GM12873 (cell line): ENCODE measurements around the gene SOD3.

Experiments used
- TF ChIP-seq, protein P1 (sequence below): IDR thresholded peaks from 2 replicates; pipeline ENCODE4 v1.5.1; 2012; ENCODE audit warnings: low read depth, mild to moderate bottlenecking, moderate library complexity, low read length, control low read depth; ENCODE audit not compliant: insufficient read depth; ENCODE audit errors: missing control alignments

The SOD3 gene

DNA sequence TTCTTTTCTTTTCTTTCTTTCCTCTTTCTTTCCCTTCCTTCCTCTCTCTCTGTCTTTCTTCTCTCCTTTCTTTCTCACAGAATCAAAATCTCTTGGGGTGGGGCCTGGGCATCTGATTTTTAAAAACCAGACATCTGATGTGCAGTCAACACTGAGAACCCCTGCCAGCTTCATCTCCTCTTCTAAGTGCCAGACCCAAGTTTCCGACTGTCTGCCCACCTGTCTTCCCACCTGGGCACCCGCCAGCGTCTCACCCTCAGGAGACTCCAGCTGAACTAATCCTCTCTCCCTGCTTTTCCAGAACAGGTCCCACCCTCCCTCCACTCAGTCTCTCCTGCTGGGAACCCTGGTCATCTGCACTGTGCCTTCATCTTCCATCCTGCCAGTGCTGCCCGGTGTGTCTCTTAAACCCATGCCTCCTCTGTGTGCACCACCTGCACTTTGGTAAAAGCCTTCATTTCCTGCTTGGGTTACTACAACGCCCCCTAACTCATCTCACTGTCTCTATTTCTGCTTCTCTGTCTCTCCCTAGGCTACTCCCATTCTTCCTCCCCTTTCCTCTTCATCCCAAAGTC is 2.8 kb downstream of the SOD3 start:
- TF ChIP-seq, protein P1, sequence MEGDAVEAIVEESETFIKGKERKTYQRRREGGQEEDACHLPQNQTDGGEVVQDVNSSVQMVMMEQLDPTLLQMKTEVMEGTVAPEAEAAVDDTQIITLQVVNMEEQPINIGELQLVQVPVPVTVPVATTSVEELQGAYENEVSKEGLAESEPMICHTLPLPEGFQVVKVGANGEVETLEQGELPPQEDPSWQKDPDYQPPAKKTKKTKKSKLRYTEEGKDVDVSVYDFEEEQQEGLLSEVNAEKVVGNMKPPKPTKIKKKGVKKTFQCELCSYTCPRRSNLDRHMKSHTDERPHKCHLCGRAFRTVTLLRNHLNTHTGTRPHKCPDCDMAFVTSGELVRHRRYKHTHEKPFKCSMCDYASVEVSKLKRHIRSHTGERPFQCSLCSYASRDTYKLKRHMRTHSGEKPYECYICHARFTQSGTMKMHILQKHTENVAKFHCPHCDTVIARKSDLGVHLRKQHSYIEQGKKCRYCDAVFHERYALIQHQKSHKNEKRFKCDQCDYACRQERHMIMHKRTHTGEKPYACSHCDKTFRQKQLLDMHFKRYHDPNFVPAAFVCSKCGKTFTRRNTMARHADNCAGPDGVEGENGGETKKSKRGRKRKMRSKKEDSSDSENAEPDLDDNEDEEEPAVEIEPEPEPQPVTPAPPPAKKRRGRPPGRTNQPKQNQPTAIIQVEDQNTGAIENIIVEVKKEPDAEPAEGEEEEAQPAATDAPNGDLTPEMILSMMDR = no peak

DNA sequence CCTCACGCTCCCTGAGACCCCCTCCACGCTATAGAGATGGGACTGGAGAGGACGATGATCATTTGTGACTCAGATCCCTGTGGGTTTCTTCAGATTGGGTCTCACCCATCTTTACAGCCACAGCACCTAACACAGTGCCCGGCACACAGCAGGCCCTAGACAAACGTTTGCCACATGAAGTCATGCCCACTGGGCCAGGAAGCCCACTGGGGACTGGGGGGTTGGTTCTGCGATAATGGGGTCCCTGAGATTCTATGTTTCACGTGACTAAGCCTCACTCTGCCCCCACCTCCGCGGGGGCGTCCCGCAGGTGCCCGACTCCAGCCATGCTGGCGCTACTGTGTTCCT is 3.8 kb downstream of the SOD3 start:
- TF ChIP-seq, protein P1 = no peak

DNA sequence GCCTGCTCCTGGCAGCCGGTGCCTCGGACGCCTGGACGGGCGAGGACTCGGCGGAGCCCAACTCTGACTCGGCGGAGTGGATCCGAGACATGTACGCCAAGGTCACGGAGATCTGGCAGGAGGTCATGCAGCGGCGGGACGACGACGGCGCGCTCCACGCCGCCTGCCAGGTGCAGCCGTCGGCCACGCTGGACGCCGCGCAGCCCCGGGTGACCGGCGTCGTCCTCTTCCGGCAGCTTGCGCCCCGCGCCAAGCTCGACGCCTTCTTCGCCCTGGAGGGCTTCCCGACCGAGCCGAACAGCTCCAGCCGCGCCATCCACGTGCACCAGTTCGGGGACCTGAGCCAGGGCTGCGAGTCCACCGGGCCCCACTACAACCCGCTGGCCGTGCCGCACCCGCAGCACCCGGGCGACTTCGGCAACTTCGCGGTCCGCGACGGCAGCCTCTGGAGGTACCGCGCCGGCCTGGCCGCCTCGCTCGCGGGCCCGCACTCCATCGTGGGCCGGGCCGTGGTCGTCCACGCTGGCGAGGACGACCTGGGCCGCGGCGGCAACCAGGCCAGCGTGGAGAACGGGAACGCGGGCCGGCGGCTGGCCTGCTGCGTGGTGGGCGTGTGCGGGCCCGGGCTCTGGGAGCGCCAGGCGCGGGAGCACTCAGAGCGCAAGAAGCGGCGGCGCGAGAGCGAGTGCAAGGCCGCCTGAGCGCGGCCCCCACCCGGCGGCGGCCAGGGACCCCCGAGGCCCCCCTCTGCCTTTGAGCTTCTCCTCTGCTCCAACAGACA is 4.4 kb downstream of the SOD3 start:
- TF ChIP-seq, protein P1 = no peak

DNA sequence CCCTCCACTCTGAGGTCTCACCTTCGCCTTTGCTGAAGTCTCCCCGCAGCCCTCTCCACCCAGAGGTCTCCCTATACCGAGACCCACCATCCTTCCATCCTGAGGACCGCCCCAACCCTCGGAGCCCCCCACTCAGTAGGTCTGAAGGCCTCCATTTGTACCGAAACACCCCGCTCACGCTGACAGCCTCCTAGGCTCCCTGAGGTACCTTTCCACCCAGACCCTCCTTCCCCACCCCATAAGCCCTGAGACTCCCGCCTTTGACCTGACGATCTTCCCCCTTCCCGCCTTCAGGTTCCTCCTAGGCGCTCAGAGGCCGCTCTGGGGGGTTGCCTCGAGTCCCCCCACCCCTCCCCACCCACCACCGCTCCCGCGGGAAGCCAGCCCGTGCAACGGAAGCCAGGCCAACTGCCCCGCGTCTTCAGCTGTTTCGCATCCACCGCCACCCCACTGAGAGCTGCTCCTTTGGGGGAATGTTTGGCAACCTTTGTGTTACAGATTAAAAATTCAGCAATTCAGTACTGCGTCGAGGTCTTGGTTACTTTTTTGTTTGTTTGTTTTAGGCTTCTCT is 5.0 kb downstream of the SOD3 start:
- TF ChIP-seq, protein P1 = no peak

DNA sequence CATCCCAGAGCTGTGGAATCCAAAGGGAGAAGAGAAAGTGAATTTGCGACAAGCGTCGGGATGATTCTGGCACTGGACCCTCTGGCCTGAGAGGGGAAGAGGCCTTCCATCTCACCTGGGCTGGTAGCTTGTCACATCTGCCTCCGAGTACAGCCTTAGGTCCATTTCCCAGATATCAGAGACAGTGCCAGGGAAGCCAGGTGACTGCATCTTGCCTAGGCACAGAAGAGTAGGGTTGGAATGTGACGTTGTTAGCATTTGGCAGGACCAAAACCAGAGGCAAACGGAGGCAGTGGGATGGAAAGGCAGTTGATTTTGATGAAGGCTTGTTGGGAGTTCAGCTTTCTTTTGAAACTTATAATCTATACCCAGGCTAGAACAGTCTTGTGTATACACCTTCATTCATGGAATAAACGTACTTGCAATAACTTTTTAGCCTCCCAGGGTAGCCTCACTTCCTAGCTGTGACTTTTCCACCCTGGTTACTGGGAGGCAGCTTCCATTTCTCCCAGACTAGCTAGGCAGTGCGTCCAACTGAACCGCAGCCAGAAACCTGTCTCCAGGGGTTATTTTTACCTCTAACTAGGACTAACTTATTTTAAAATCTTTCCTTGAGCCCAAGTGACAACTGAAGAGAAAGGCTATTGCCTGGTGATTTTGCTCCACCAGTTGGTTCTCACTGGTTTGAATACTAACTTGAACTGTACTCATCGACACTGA is 5.9 kb downstream of the SOD3 start:
- TF ChIP-seq, protein P1 = no peak

DNA sequence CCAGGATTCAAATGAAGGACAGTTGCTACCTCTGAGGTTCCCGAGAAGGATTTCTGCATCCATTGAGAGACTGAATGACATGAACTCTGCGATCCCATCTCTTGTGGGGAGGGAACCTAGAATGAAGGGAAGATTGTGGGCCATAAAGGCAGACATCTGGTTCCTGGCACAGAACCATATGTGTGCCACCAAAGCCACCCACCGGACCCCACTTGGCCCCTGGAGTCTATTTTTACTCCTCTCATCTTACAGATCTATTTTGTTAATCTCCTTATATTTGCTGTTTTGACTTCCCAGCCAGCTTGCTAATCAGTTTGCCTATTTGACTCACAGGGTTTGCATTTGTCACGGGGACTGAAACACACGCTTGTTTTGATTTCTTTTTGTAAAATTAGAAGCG is 7.3 kb downstream of the SOD3 start:
- TF ChIP-seq, protein P1 = no peak

DNA sequence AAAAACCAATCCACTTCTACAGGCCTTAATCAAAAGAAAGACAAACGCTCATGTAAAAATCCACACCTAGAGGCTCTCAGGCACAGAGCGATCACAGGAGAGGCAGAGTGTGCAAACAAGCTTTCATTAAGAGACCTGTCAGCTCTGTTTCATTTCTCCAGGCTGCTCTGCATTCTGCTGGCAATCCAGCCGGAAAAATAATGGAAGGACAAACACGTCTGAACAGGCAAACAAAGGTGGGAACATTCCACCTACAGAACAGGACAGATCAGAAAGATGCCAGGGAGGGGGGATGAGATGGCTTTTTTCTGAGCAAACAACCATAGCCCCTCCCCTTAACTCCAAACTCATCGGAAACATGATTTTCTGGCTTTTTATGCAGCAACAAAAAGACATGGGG is 9.7 kb downstream of the SOD3 start:
- TF ChIP-seq, protein P1 = no peak
